ENCODE data around the gene GSTM1. TPM values are rescaled to one million over a fixed set of nuclear protein-coding genes. Genes with fewer than 3 reads are reported as not detected.

The GSTM1 gene
- total RNA-seq, 4 donors from 2014 or later: 23.4 TPM; not detected in 3

DNA sequence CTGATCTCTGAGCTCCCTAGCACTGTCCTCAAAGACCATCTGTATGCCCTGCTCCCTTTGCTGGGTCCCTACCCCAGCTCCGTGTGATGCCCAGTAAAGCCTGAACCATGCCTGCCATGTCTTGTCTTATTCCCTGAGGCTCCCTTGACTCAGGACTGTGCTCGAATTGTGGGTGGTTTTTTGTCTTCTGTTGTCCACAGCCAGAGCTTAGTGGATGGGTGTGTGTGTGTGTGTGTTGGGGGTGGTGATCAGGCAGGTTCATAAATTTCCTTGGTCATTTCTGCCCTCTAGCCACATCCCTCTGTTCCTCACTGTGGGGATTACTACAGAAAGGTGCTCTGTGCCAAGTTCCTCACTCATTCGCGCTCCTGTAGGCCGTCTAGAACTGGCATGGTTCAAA is 30.1 kb downstream of the GSTM1 start:
- Histone ChIP-seq H3K9me3 (no peaks in the 10 kb centered on the region), H3K27me3 (no peaks in the 10 kb centered on the region), H3K36me3 (no peaks in the 10 kb centered on the region), H3K27ac (no peak overlapping the region), H3K4me1 (peaks cover 0 to 3% of the 10 kb centered on the region in 2 donors), H3K4me3 (replicated peaks in 1 of 3) (no peak overlapping the region)
- WGBS, 2 donors: 89 to 90% methylated on average over 5 of the region's 5 CpGs
- DNase-seq: no peak
- no peak for TF ChIP-seq POLR2A (IDR thresholded peaks at IDR 0.05)
- intact Hi-C loops (cut with DNase I): no loop called here

GRCh38 chr1:109718495-109718894 is 30.9 kb downstream of the GSTM1 start:
- no peaks in the 10 kb centered on the region for H3K9me3 ChIP-seq
- no peak overlapping the region for H3K4me3 ChIP-seq (replicated peaks in 1 of 3)
- no peak for TF ChIP-seq CTCF (IDR thresholded peaks at IDR 0.05)
- TF ChIP-seq POLR2A (IDR thresholded peaks at IDR 0.05): no peak
- 88 to 89% methylated on average over 2 of the region's 2 CpGs for WGBS, 2 donors
- no peak overlapping the region for H3K27ac ChIP-seq
- DNase-seq: no peak
- intact Hi-C loops (cut with DNase I): no loop called here
- peaks cover 0 to 3% of the 10 kb centered on the region in 2 donors for H3K4me1 ChIP-seq
- no peaks in the 10 kb centered on the region for H3K36me3 ChIP-seq
- no peaks in the 10 kb centered on the region for H3K27me3 ChIP-seq

GRCh38 chr1:109719337-109719837 is 31.8 kb downstream of the GSTM1 start:
- H3K4me1 ChIP-seq: peaks cover 0 to 3% of the 10 kb centered on the region in 2 donors
- 85 to 89% methylated on average over 5 of the region's 5 CpGs for WGBS, 2 donors
- H3K27ac ChIP-seq: no peak overlapping the region
- intact Hi-C loops (cut with DNase I): no loop called here
- no peak for DNase-seq
- TF ChIP-seq POLR2A (IDR thresholded peaks at IDR 0.05): no peak
- no peak for TF ChIP-seq CTCF (IDR thresholded peaks at IDR 0.05)
- no peaks in the 10 kb centered on the region for H3K27me3 ChIP-seq
- H3K4me3 ChIP-seq (replicated peaks in 1 of 3): no peak overlapping the region
- no peaks in the 10 kb centered on the region for H3K9me3 ChIP-seq
- H3K36me3 ChIP-seq: no peaks in the 10 kb centered on the region

GRCh38 chr1:109721042-109721441 is 33.4 kb downstream of the GSTM1 start:
- WGBS, 2 donors: 91 to 95% methylated on average over 5 of the region's 5 CpGs
- DNase-seq: no peak

DNA sequence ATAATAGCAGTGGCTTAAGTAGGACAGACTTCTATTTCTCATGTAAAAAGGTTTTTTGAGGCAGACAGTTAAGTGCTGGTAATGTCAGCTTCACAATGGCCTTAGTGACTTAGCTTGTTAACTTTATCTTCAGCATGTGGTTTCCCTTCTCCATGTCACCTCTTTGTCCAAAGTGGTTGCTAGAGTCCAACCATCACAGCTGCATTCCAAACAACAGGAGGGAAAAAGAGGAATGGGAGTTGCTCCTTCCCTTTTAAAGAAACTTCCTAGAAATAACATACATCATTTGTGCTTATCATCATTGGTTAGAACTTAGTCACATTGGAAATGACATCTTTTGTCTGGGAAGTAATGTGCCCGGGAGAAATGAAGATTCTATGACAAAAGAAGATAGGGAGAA is 34.4 kb downstream of the GSTM1 start:
- Histone ChIP-seq H3K9me3 (no peaks in the 10 kb centered on the region), H3K27me3 (no peaks in the 10 kb centered on the region), H3K4me3 (replicated peaks in 1 of 3) (no peak overlapping the region), H3K27ac (no peak overlapping the region), H3K36me3 (no peaks in the 10 kb centered on the region), H3K4me1 (peaks cover 0 to 2% of the 10 kb centered on the region in 2 donors)
- 91 to 95% methylated on average over 1 of the region's 1 CpG for WGBS, 2 donors
- TF ChIP-seq CTCF (IDR thresholded peaks at IDR 0.05): no peak
- TF ChIP-seq POLR2A (IDR thresholded peaks at IDR 0.05): no peak
- no peak for DNase-seq
- intact Hi-C loops (cut with DNase I): no loop called here

More at GRCh38 chr1:109721042-109721441, 33.4 kb downstream of the GSTM1 start:
- intact Hi-C loops (cut with DNase I): no loop called here
- peaks cover 0 to 3% of the 10 kb centered on the region in 2 donors for H3K4me1 ChIP-seq
- no peaks in the 10 kb centered on the region for H3K27me3 ChIP-seq
- no peaks in the 10 kb centered on the region for H3K36me3 ChIP-seq
- H3K4me3 ChIP-seq (replicated peaks in 1 of 3): no peak overlapping the region
- H3K27ac ChIP-seq: no peak overlapping the region
- no peaks in the 10 kb centered on the region for H3K9me3 ChIP-seq
- TF ChIP-seq POLR2A (IDR thresholded peaks at IDR 0.05) (no peak), CTCF (IDR thresholded peaks at IDR 0.05) (no peak)

All from thyroid gland (tissue), 4 donors.